GM12878 (cell line): ENCODE measurements around the gene CENPF. TPM values are rescaled to one million over a fixed set of nuclear protein-coding genes. Genes with fewer than 3 reads are reported as not detected.

ENCODE experiments used
- CUX1 ChIP-seq: IDR thresholded peaks from 2 replicates; pipeline ENCODE4 v1.6.1; 2012; ENCODE audit warnings: improper control_type of control experiment, low read depth, low read length; ENCODE audit not compliant: insufficient replicate concordance
- NR2F1 ChIP-seq: fragments of 450-650 bp; conservative IDR thresholded peaks from 2 replicates; pipeline ENCODE4 v1.6.1; 2017; ENCODE audit warnings: mild to moderate bottlenecking
- PBX3 ChIP-seq: IDR thresholded peaks from 2 replicates; pipeline ENCODE4 v1.6.1; 2011; ENCODE audit warnings: mild to moderate bottlenecking, low read depth, low read length, moderate library complexity; ENCODE audit not compliant: insufficient replicate concordance
- PRDM15 ChIP-seq: fragments of 450-650 bp; formaldehyde crosslinking; IDR thresholded peaks from 2 replicates; pipeline ENCODE4 v1.4.0; 2020; ENCODE audit warnings: mild to moderate bottlenecking, moderate library complexity
- RB1 ChIP-seq: fragments of 450-650 bp; formaldehyde crosslinking; IDR thresholded peaks from 2 replicates; pipeline ENCODE4 v1.6.1; 2017; ENCODE audit warnings: mild to moderate bottlenecking, borderline replicate concordance
- RCOR1 ChIP-seq: conservative IDR thresholded peaks from 2 replicates; pipeline ENCODE4 v1.6.1; 2012; ENCODE audit warnings: low read depth, low read length, improper control_type of control experiment
- WRNIP1 ChIP-seq: IDR thresholded peaks from 2 replicates; pipeline ENCODE4 v1.6.1; 2011; ENCODE audit warnings: low read depth, low read length, improper control_type of control experiment, borderline replicate concordance
- polyA plus RNA-seq, 11 experiments: library from polyadenylated mRNA; depleted of rRNA in 4 of 11; unstranded in 6 of 11; stranded (reverse) in 5 of 11; fragments of >200 nt; fragmentation: Nextera tagmentation in 4 of 11; fragmentation: Illumina TruSeq in 1 of 11; extraction: Ambion mirVana in 4 of 11; extraction: Trizol in 1 of 11; gene quantifications; 1 replicate in 1 of 11; 2 replicates in 10 of 11; pipeline versions ENCODE4 v1.2.1 to v1.2.3, GENCODE V29; 2011 to 2016; ENCODE audit warnings: inconsistent platforms in 2 of 11, missing spikeins in 2 of 11, low read depth in 1 of 11
- total RNA-seq, 4 experiments: library from RNA; depleted of rRNA in 3 of 4; stranded (reverse); fragments of >200 nt in 3 of 4; fragmentation: Illumina TruSeq in 1 of 4; extraction: Trizol in 1 of 4; gene quantifications; 2 replicates each; pipeline versions ENCODE4 v1.2.1 to v1.2.3, GENCODE V29; 2013 to 2021

The CENPF gene
- total and polyA plus RNA-seq, 10 of the 15 experiments (the other 5 are each of a cell fraction or from before 2014, with no cell fraction given), result 26.0 to 132 (median 70.5) TPM

- TF ChIP-seq PBX3 (no peak), RB1 (no peak), CUX1 (no peak), NR2F1 (no peak), RCOR1 (no peak), WRNIP1 (no peak), PRDM15 (no peak)
Measured at GRCh38 chr1:214666674-214667073, 63.7 kb downstream of the CENPF start (continued).
